Heart left ventricle (tissue), 16 donors: ENCODE results near the gene PPT2. TPM values are rescaled to one million over a fixed set of nuclear protein-coding genes. Genes with fewer than 3 reads are reported as not detected.

Source experiments
- ATAC-seq, 4 donors: fragments of 200-7000 bp; cut with Tn5 transposase; one replicate each; pipeline ENCODE4 v1.9.1; 2020 to 2022; ENCODE audit warnings: moderate library complexity in 4 of 4, mild to moderate bottlenecking in 3 of 4, moderate number of reproducible peaks in 1 of 4
- DNase-seq, 5 donors: peaks; one replicate each; pipeline ENCODE4 v3.0.0-alpha.2; 2020
- H3K27ac ChIP-seq, 12 donors: fragments of 200-600 bp; sonication (generic) in 4 of 12; one replicate each; pipeline versions ENCODE4 v1.5.0 to v1.8.0; 2016 to 2022; ENCODE audit warnings: mild to moderate bottlenecking in 2 of 12
- H3K27me3 ChIP-seq, 9 donors: fragments of 200-600 bp; sonication (generic) in 2 of 9; one replicate each; pipeline versions ENCODE4 v1.5.1 to v1.8.0; 2016 to 2022; ENCODE audit warnings: mild to moderate bottlenecking in 3 of 9
- H3K36me3 ChIP-seq, 9 donors: fragments of 200-600 bp; sonication (generic) in 2 of 9; one replicate each; pipeline versions ENCODE4 v1.5.0 to v1.8.0; 2018 to 2022; ENCODE audit warnings: mild to moderate bottlenecking in 2 of 9
- H3K4me1 ChIP-seq, 12 donors: fragments of 200-600 bp; sonication (generic) in 4 of 12; one replicate each; pipeline versions ENCODE4 v1.5.0 to v1.8.0; 2016 to 2022; ENCODE audit warnings: mild to moderate bottlenecking in 3 of 12
- H3K4me3 ChIP-seq, 12 donors: fragments of 200-600 bp; sonication (generic) in 4 of 12; one replicate each; pipeline versions ENCODE4 v1.5.0 to v1.8.0; 2017 to 2022; ENCODE audit warnings: mild to moderate bottlenecking in 9 of 12, moderate library complexity in 4 of 12
- H3K9me3 ChIP-seq, 12 donors: fragments of 200-600 bp; sonication (generic) in 4 of 12; one replicate each; pipeline versions ENCODE4 v1.5.0 to v1.8.0; 2016 to 2022; ENCODE audit warnings: mild to moderate bottlenecking in 1 of 12
- POLR2A ChIP-seq, 2 donors: fragments of 450-650 bp; IDR thresholded peaks; one replicate each; pipeline ENCODE4 v1.6.1; 2017; ENCODE audit warnings: antibody characterized with exemption in 2 of 2, mild to moderate bottlenecking in 2 of 2, moderate library complexity in 2 of 2
- WGBS, 4 donors: extraction: QIAGEN DNeasy Blood & Tissue Kit in 2 of 4; methylation state at CpG; one replicate each; pipeline versions ENCODE4 v1.1.5 to v1.1.7; 2013 to 2018; 5-methylcytosine and 5-hydroxymethylcytosine counted together
- intact Hi-C, 10 donors: fragments of 100-400 bp; cut with DNase I; formaldehyde crosslinking; loops; one replicate each; pipeline versions ENCODE4 v1.11.1 to v1.14.2; 2022
- polyA plus RNA-seq, 2 donors: library from polyadenylated mRNA; stranded (reverse); fragments of 200-250 nt; gene quantifications; one replicate each; pipeline ENCODE4 v1.2.3, GENCODE V29; 2013
- total RNA-seq, 9 donors: library from RNA; depleted of rRNA in 2 of 9; stranded (reverse); fragments of >200 nt in 2 of 9; fragmentation: NEBNext Ultra II Directional in 3 of 9; extraction: Animal tissue kit (Norgen Biotek cat#: 25700) in 3 of 9; gene quantifications; one replicate each; pipeline versions ENCODE4 v1.1.0 to v1.2.4, GENCODE V29; 2016 to 2023
- TF ChIP-seq, protein P1 (sequence below), 12 donors: fragments of 200-600 bp; sonication (generic) in 4 of 12; IDR thresholded peaks; one replicate each; pipeline versions ENCODE4 v1.5.0 to v1.8.0; 2018 to 2022; ENCODE audit warnings: antibody characterized with exemption in 12 of 12, mild to moderate bottlenecking in 5 of 12
- donor health status: ischemic (EF 13 %, LVEDD 7.1; RV severe dilation, severe dysfunction).
- donor health status: healthy with polysubstance abuse.
- donor health status: DM: no; HTN: yes; CAD: no.
- donor health status: DM: no; HTN: no; CAD: no.
- donor health status: ischemic (EF 25% LVEDD 6.9; RV normal size, moderate dysfunction).
- donor health status: ischemic (EF 25% LVEDD 5.7; RV mildly dilated, moderate dysfunction).
- donor health status: healthy.
- donor health status: DM: yes; HTN: yes; CAD: no.
- donor health status: ischemic (EF 35%, LVEDD 5.7; RV mildly dilated, moderate dysfunction).
- donor health status: nonischemic (EF 11% LVEDD 7.7; RV severe dilation, severe dysfunction).
- donor health status: DM: yes; HTN: yes; CAD: no.
- donor health status: PGD.
- donor health status: ischemic (EF 29% LVEDD 5.4; RV normal size, mild dysfunction).
- donor health status: nonischemic (EF 23%, LVEDD 6.1; RV moderate dilation, normal function).

PPT2 gene
- total and polyA plus RNA-seq, 11 donors, result 13.1 to 34.0 (median 21.6) TPM

DNA sequence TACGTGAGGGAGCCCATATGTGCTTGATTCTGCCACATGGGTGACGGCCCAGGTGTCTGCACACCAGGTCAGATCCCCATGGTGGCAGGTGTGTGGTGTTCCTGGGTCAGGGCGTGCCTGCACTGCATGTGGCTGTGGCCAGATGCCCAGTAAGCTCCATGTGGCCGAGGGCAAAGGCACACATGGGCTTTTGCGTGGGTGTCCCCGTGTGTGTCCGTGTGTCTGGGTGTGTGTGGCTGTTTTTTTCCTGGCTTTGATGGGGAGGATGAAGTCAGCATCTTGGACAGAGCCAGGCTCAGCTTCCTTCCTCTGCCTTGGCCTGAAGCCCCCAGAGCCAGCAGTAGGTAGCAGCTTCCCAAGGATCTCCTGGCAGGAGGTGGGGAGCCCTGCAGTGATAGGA lies 43.3 kb upstream of the PPT2 start:
- Histone ChIP-seq H3K9me3 (no peaks in the 10 kb centered on the region), H3K4me3 (peak overlapping the region in 8 of 12 donors; percentile 4 to 80 (median 72)), H3K27ac (peak overlapping the region; percentile 33 to 95 (median 88)), H3K4me1 (peaks cover 10 to 89% (median 71%) of the 10 kb centered on the region in 12 donors), H3K36me3 (peaks cover 0 to 10% (median 3%) of the 10 kb centered on the region in 9 donors), H3K27me3 (peaks cover 0 to 3% (median 0%) of the 10 kb centered on the region in 9 donors)
- 34 to 60% (median 39%) methylated on average over 7 of the region's 7 CpGs for WGBS, 4 donors
- intact Hi-C loops, result loop anchor here in 3 of 10 donors (10.0 kb wide), 3 partner anchors 66 to 304 kb away; no protein-coding TSS in a partner anchor
- ATAC-seq (peak in 3 of 4 donors; percentile 0 to 38 (median 16)), DNase-seq (peak in 3 of 5 donors; percentile 58 to 68 (median 61))
- TF ChIP-seq, protein P1, sequence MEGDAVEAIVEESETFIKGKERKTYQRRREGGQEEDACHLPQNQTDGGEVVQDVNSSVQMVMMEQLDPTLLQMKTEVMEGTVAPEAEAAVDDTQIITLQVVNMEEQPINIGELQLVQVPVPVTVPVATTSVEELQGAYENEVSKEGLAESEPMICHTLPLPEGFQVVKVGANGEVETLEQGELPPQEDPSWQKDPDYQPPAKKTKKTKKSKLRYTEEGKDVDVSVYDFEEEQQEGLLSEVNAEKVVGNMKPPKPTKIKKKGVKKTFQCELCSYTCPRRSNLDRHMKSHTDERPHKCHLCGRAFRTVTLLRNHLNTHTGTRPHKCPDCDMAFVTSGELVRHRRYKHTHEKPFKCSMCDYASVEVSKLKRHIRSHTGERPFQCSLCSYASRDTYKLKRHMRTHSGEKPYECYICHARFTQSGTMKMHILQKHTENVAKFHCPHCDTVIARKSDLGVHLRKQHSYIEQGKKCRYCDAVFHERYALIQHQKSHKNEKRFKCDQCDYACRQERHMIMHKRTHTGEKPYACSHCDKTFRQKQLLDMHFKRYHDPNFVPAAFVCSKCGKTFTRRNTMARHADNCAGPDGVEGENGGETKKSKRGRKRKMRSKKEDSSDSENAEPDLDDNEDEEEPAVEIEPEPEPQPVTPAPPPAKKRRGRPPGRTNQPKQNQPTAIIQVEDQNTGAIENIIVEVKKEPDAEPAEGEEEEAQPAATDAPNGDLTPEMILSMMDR (IDR thresholded peaks at IDR 0.05), result no peak
- TF ChIP-seq POLR2A (IDR thresholded peaks at IDR 0.05), result peak in 1 of 2 donors; percentile 33

DNA sequence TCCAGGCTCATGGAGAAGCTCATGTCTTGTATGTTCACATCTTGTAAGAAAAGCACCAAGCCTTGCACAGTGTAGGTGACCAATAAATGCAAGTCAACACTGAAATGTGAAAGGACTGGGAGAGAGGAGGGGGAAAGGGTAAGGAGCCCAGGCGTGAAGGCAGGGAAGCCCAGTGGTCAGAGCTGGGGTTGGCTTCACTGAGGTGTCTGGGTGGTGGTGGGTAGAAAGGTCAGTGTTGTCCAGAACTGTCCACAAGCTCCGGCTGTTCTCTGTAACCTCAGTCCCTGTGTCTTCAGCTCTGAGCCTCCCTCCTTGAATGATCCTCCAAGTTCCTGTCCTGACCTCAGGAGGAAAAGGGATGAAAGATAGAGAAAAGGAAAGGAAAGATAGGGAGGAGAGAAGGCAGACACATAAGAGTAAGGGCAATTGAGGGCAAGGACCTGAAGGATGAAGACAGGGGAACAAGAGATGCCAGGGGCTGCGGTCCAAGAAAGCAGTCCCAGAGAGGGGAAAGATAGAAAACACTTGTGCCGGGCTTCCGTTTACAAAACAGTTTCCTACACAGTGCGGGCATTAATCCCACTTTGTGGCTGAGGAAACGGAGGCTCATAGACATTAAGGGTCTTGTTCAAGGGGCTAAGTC lies 42.4 kb upstream of the PPT2 start:
- peak in 1 of 4 donors; percentile 2 for ATAC-seq
- intact Hi-C loops, result loop anchor here in 4 of 10 donors (2.0 to 10.0 kb wide), 4 partner anchors 65 to 303 kb away; no protein-coding TSS in a partner anchor
- 41 to 58% (median 54%) methylated on average over 7 of the region's 7 CpGs for WGBS, 4 donors

DNA sequence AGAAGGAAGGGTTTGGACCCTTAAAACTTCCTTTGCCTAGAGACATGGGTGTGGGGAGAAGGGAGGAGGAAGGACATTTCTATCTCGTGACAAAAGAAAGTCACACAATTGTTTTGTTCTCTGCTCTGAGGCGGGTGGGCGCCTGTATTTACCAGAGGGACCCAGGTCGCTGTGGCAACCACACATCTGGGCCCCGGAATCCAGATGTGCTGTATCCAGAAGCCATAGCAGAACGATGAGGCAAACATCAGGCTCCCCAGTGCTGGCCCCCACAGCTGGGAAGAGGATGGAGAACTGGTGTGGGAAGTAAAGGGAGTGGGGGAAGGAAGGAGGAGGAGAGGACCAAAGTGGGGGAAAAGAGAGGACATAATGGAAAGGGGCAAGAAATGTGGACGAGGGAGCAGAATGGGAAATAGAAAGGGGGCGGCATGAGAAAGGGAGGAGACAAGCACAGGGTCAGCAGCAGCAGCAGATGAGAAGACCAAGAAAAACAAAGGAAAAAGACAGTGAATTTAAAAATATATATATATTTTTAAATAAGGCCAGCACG lies 41.4 kb upstream of the PPT2 start:
- peaks cover 0 to 28% (median 22%) of the 10 kb centered on the region in 9 donors for H3K36me3 ChIP-seq
- peak overlapping the region in 2 of 12 donors; percentile 4 to 80 for H3K4me3 ChIP-seq
- H3K4me1 ChIP-seq, result peaks cover 7 to 72% (median 56%) of the 10 kb centered on the region in 12 donors
- TF ChIP-seq, protein P1 (IDR thresholded peaks at IDR 0.05), result no peak
- TF ChIP-seq POLR2A (IDR thresholded peaks at IDR 0.05), result no peak
- intact Hi-C loops, result loop anchor here in 4 of 10 donors (2.0 to 10.0 kb wide), 4 partner anchors 66 to 302 kb away; no protein-coding TSS in a partner anchor
- H3K27me3 ChIP-seq, result peaks cover 0 to 3% (median 0%) of the 10 kb centered on the region in 9 donors
- peak overlapping the region; percentile 42 to 95 (median 88) for H3K27ac ChIP-seq
- WGBS, 4 donors, result 51 to 54% (median 53%) methylated on average over 9 of the region's 9 CpGs
- ATAC-seq, result peak in 3 of 4 donors; percentile 7 to 28 (median 10)
- H3K9me3 ChIP-seq, result no peaks in the 10 kb centered on the region
- peak in 3 of 5 donors; percentile 71 to 80 (median 74) for DNase-seq

More for the DNA sequence above, 42.4 kb upstream of the PPT2 start:
- Histone ChIP-seq H3K36me3 (peaks cover 0 to 19% (median 12%) of the 10 kb centered on the region in 9 donors), H3K4me1 (peaks cover 10 to 82% (median 66%) of the 10 kb centered on the region in 12 donors), H3K9me3 (no peaks in the 10 kb centered on the region), H3K4me3 (peak overlapping the region in 2 of 12 donors; percentile 78 to 80), H3K27me3 (peaks cover 0 to 3% (median 0%) of the 10 kb centered on the region in 9 donors), H3K27ac (peak overlapping the region; percentile 3 to 95 (median 88))
- DNase-seq, result peak in 2 of 5 donors; percentile 59 to 68
- no peak for TF ChIP-seq POLR2A (IDR thresholded peaks at IDR 0.05)
- TF ChIP-seq, protein P1 (IDR thresholded peaks at IDR 0.05), result no peak
